Endothelial cell of umbilical vein (primary cell): ENCODE data around the gene SERPINA9. TPM values are rescaled to one million over a fixed set of nuclear protein-coding genes. Genes with fewer than 3 reads are reported as not detected.

Experiments
- BruUV-seq: library from RNA; stranded (reverse); fragments of 400-500 nt; replicated peaks from 2 replicates; lab custom pipeline; 2021; lab: Mats Ljungman, UMichigan
- CTCF ChIA-PET: fragments of 300-600, 350-600 bp; sonication (Branson Sonifier 250); formaldehyde crosslinking; loops from one replicate; lab custom pipeline; 2021; ENCODE audit warnings: antibody characterized with exemption, inconsistent platforms; lab: Charles Lee
- POLR2A ChIA-PET: fragments of 300-600, 350-600 bp; sonication (Branson Sonifier 250); formaldehyde crosslinking; loops from one replicate; lab custom pipeline; 2021; ENCODE audit warnings: antibody characterized with exemption, inconsistent platforms; lab: Charles Lee
- DNase-seq: peaks from one replicate; pipeline ENCODE4 v3.0.0-alpha.2; 2011; ENCODE audit warnings: low read depth, low spot score
- FAIRE-seq: peaks from 2 replicates; lab custom pipeline; 2011; peaks lifted over from hg19 to GRCh38; lab: Jason Lieb, UNC
- H2AFZ ChIP-seq: 2 replicates; pipeline ENCODE4 v1.6.0; 2012; ENCODE audit warnings: low read depth, low read length, control low read depth, inconsistent platforms
- H3K27ac ChIP-seq: 2 replicates; pipeline ENCODE4 v1.5.1; 2011; ENCODE audit warnings: low read depth, mild to moderate bottlenecking, control low read depth, low read length, moderate library complexity; ENCODE audit not compliant: insufficient read depth
- H3K27me3 ChIP-seq, 2 experiments: 2 replicates each; pipeline versions ENCODE4 v1.6.0 to v1.6.1; 2011; ENCODE audit warnings: low read length in 2 of 2, mixed read lengths in 1 of 2; ENCODE audit not compliant: control insufficient read depth in 2 of 2, insufficient read depth in 2 of 2
- H3K36me3 ChIP-seq, 2 experiments: 2 replicates in 1 of 2; 3 replicates in 1 of 2; pipeline ENCODE4 v1.5.1; 2011; ENCODE audit warnings: low read length in 2 of 2, mild to moderate bottlenecking in 1 of 2, moderate library complexity in 1 of 2; ENCODE audit not compliant: control insufficient read depth in 2 of 2, insufficient read depth in 2 of 2; ENCODE audit errors: extremely low read depth in 1 of 2
- H3K4me1 ChIP-seq: 3 replicates; pipeline ENCODE4 v1.5.1; 2011; ENCODE audit warnings: mild to moderate bottlenecking, low read length; ENCODE audit not compliant: control insufficient read depth, insufficient read depth; ENCODE audit errors: extremely low read depth
- H3K4me2 ChIP-seq: 2 replicates; pipeline ENCODE4 v1.6.1; 2011; ENCODE audit warnings: low read length, control low read depth, mixed read lengths; ENCODE audit not compliant: insufficient read depth
- H3K4me3 ChIP-seq, 3 experiments: fragments of 200-600 bp in 1 of 3; sonication (generic), shearing (Covaris generic) in 1 of 3; replicated peaks in 1 of 3; 2 replicates each; pipeline ENCODE4 v1.5.1; 2011 to 2016; ENCODE audit warnings: control low read depth in 3 of 3, low read length in 3 of 3, mild to moderate bottlenecking in 2 of 3, inconsistent platforms in 1 of 3, low read depth in 1 of 3, moderate library complexity in 1 of 3; ENCODE audit not compliant: insufficient read depth in 1 of 3
- H3K79me2 ChIP-seq: 2 replicates; pipeline ENCODE4 v1.6.0; 2012; ENCODE audit warnings: low read length, inconsistent platforms; ENCODE audit not compliant: control insufficient read depth, insufficient read depth
- H3K9ac ChIP-seq: replicated peaks from 2 replicates; pipeline ENCODE3; 2011; ENCODE audit warnings: low read length, control low read depth; ENCODE audit not compliant: insufficient read depth; ENCODE audit errors: extremely low read depth
- H3K9me1 ChIP-seq: replicated peaks from 3 replicates; pipeline ENCODE4 v1.6.0; 2011; ENCODE audit warnings: mild to moderate bottlenecking, low read length; ENCODE audit not compliant: control insufficient read depth, insufficient read depth; ENCODE audit errors: extremely low read depth
- H3K9me3 ChIP-seq: replicated peaks from 2 replicates; pipeline ENCODE4 v1.5.1; 2012; ENCODE audit warnings: low read length, inconsistent platforms; ENCODE audit not compliant: control insufficient read depth, insufficient read depth
- H4K20me1 ChIP-seq: replicated peaks from 2 replicates; pipeline ENCODE3; 2011; ENCODE audit warnings: mild to moderate bottlenecking, low read length; ENCODE audit not compliant: control insufficient read depth, insufficient read depth; ENCODE audit errors: extremely low read depth
- CTCF ChIP-seq, 2 donors: IDR thresholded peaks; 1 replicate in 1 of 2; 2 replicates in 1 of 2; pipeline ENCODE4 v1.5.1; 2011; ENCODE audit warnings: low read length in 2 of 2, mild to moderate bottlenecking in 2 of 2, moderate library complexity in 2 of 2, control low read depth in 1 of 2, inconsistent platforms in 1 of 2, low read depth in 1 of 2; ENCODE audit not compliant: insufficient read depth in 1 of 2; ENCODE audit errors: extremely low read depth in 1 of 2
- EZH2 ChIP-seq: IDR thresholded peaks from 2 replicates; pipeline ENCODE4 v1.6.1; 2012; ENCODE audit warnings: borderline replicate concordance, low read depth, mild to moderate bottlenecking, moderate library complexity, low read length, inconsistent platforms; ENCODE audit not compliant: severe bottlenecking
- FOS ChIP-seq: IDR thresholded peaks from 2 replicates; pipeline ENCODE4 v1.6.1; 2011; ENCODE audit warnings: mild to moderate bottlenecking, low read length, moderate library complexity, borderline replicate concordance; ENCODE audit not compliant: insufficient read depth
- GATA2 ChIP-seq: IDR thresholded peaks from 2 replicates; pipeline ENCODE4 v1.7.0; 2011; ENCODE audit warnings: low read depth, mild to moderate bottlenecking, moderate library complexity, mixed read lengths, low read length; ENCODE audit not compliant: insufficient read length, insufficient read depth
- JUN ChIP-seq: IDR thresholded peaks from 2 replicates; pipeline ENCODE4 v1.6.1; 2011; ENCODE audit warnings: borderline replicate concordance, low read depth; ENCODE audit not compliant: insufficient read length, insufficient read depth
- MYC ChIP-seq: IDR thresholded peaks from one replicate; pipeline ENCODE4 v1.6.1; 2011; ENCODE audit warnings: mild to moderate bottlenecking, low read depth, low read length
- POLR2A ChIP-seq: IDR thresholded peaks from 2 replicates; pipeline ENCODE4 v1.6.1; 2012; ENCODE audit warnings: low read depth, mild to moderate bottlenecking, control low read depth, low read length
- POLR2AphosphoS5 ChIP-seq: IDR thresholded peaks from 2 replicates; pipeline ENCODE4 v1.6.1; 2012; ENCODE audit warnings: low read depth, mild to moderate bottlenecking, control low read depth, low read length, moderate library complexity; ENCODE audit not compliant: insufficient read depth
- dilution Hi-C: fragments of 300-500 bp; cut with MboI; formaldehyde crosslinking; loops from one replicate; pipeline ENCODE4 v1.15.0; 2019; ENCODE audit warnings: low sequenced_read_pairs; ENCODE audit not compliant: extremely low pct_ligation_motif_present
- intact Hi-C: fragments of 100-400 bp; cut with micrococcal nuclease; formaldehyde crosslinking; loops from one replicate; pipeline ENCODE4 v1.10.0; 2022
- polyA plus RNA-seq, 4 experiments: library from polyadenylated mRNA; depleted of rRNA in 3 of 4; stranded (reverse) in 3 of 4; unstranded in 1 of 4; fragments of >200 nt; gene quantifications; 2 replicates each; pipeline versions ENCODE4 v1.2.1 to v1.2.3, GENCODE V29; 2011 to 2012; ENCODE audit warnings: missing spikeins in 1 of 4
- total RNA-seq: library from RNA; stranded (reverse); gene quantifications from 2 replicates; pipeline ENCODE4 v1.2.3, GENCODE V29; 2021
- TF ChIP-seq, protein P1 (sequence below): IDR thresholded peaks from 2 replicates; pipeline ENCODE4 v1.6.1; 2011; ENCODE audit not compliant: insufficient read depth, insufficient read length

The SERPINA9 gene
- total and polyA plus RNA-seq, 2 donors (not counting 3 experiments of a cell fraction or from before 2014, with no cell fraction given), result not detected

DNA sequence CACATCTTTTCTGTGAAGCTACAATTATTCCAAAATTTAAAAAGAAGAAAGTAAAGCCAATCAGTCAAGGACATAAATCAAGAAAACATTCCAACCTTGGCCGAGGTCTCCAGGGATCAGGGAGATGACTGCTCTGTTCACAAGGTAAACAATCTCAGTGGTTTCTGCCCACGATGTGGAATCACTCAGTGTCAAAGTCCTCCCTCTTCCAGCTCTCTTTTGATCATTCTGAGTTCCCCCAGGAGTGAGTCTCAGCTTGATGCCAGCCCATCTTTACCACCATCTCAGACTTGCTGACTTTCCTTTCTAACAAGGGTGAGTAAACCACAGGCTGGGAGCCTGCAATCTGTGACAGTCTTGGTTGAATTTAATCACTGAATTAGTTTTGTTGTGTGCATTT is 4.8 kb upstream of the SERPINA9 start:
- Histone ChIP-seq H2AFZ (no peak overlapping the region), H4K20me1 (no peaks in the 10 kb centered on the region), H3K4me3 (no peak overlapping the region), H3K9ac (no peak overlapping the region), H3K27ac (no peak overlapping the region), H3K36me3 (no peaks in the 10 kb centered on the region), H3K27me3 (no peaks in the 10 kb centered on the region), H3K4me1 (no peaks in the 10 kb centered on the region), H3K9me1 (no peaks in the 10 kb centered on the region), H3K79me2 (no peaks in the 10 kb centered on the region), H3K9me3 (no peaks in the 10 kb centered on the region), H3K4me2 (no peak overlapping the region)
- POLR2A ChIA-PET, result no interaction called here
- dilution Hi-C loops, result no loop called here
- CTCF ChIA-PET, result no interaction called here
- intact Hi-C loops, result no loop called here
- DNase-seq (no peak), FAIRE-seq (no peak)
- no TSS peak for BruUV-seq
- TF ChIP-seq, protein P1, sequence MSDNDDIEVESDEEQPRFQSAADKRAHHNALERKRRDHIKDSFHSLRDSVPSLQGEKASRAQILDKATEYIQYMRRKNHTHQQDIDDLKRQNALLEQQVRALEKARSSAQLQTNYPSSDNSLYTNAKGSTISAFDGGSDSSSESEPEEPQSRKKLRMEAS, result no peak
- TF ChIP-seq GATA2 (no peak), EZH2 (no peak), POLR2AphosphoS5 (no peak), MYC (no peak), POLR2A (no peak), CTCF (IDR thresholded peaks at IDR 0.05; ENCODE audit: extremely low read depth in 1 of 2, insufficient read depth in 1 of 2, low read depth in 1 of 2, low read length in 2 of 2) (no peak), JUN (no peak), FOS (no peak)
